Breast epithelium (tissue), 3 donors: ENCODE results near the gene GPR32.

Source experiments
- CTCF ChIP-seq, 3 donors: fragments of 450-650 bp; IDR thresholded peaks; one replicate each; pipeline ENCODE4 v1.5.1; 2016 to 2017; ENCODE audit warnings: antibody characterized with exemption in 3 of 3, mild to moderate bottlenecking in 3 of 3, moderate library complexity in 3 of 3
- POLR2A ChIP-seq: fragments of 450-650 bp; IDR thresholded peaks from one replicate; pipeline ENCODE4 v1.6.1; 2016; ENCODE audit warnings: antibody characterized with exemption, mild to moderate bottlenecking, moderate library complexity

- no peak for TF ChIP-seq CTCF (IDR thresholded peaks at IDR 0.05)
- no peak for TF ChIP-seq POLR2A
Measured at GRCh38 chr19:50749490-50749889, 20.8 kb upstream of the GPR32 start.
